GM23338 (cell line): ENCODE measurements around the gene RGS7. TPM values are rescaled to one million over a fixed set of nuclear protein-coding genes. Genes with fewer than 3 reads are reported as not detected.

Experiments used
- ATAC-seq: fragments of 200-7000 bp; cut with Tn5 transposase; 3 replicates; pipeline ENCODE4 v1.9.1; 2020
- DNase-seq: peaks from one replicate; pipeline ENCODE4 v3.0.0-alpha.2; 2015; ENCODE audit warnings: low spot score
- H2AFZ ChIP-seq: fragments of 200-600 bp; sonication (generic); 2 replicates; pipeline ENCODE4 v1.8.0; 2016; ENCODE audit warnings: antibody characterized with exemption, mild to moderate bottlenecking, moderate library complexity
- H3F3A ChIP-seq: fragments of 200-600 bp; sonication (generic); replicated peaks from 2 replicates; pipeline ENCODE4 v1.8.0; 2017; ENCODE audit warnings: antibody characterized with exemption, mixed run types, low read depth
- H3K27ac ChIP-seq: fragments of 200-600 bp; sonication (generic); 2 replicates; pipeline ENCODE4 v1.6.1; 2016; ENCODE audit warnings: low read depth
- H3K27me3 ChIP-seq: fragments of 200-600 bp; sonication (generic); 2 replicates; pipeline ENCODE4 v1.8.0; 2016; ENCODE audit warnings: mild to moderate bottlenecking, mixed run types, moderate library complexity; ENCODE audit not compliant: insufficient read depth
- H3K36me3 ChIP-seq: fragments of 200-600 bp; sonication (generic); 2 replicates; pipeline ENCODE4 v1.8.0; 2016; ENCODE audit warnings: mild to moderate bottlenecking; ENCODE audit not compliant: insufficient read depth
- H3K4me1 ChIP-seq: fragments of 200-600 bp; sonication (generic); 2 replicates; pipeline ENCODE4 v1.8.0; 2016; ENCODE audit warnings: mild to moderate bottlenecking, moderate library complexity; ENCODE audit not compliant: insufficient read depth
- H3K4me2 ChIP-seq: fragments of 200-600 bp; sonication (generic); 2 replicates; pipeline ENCODE4 v1.7.1; 2017; ENCODE audit warnings: mixed run types
- H3K4me3 ChIP-seq: fragments of 200-600 bp; sonication (generic); 2 replicates; pipeline ENCODE4 v1.6.1; 2016; ENCODE audit warnings: mixed run types
- H3K79me2 ChIP-seq: fragments of 200-600 bp; sonication (generic); replicated peaks from 2 replicates; pipeline ENCODE4 v1.8.0; 2017; ENCODE audit warnings: mild to moderate bottlenecking; ENCODE audit not compliant: insufficient read depth
- H3K9me2 ChIP-seq: fragments of 200-600 bp; sonication (generic); 2 replicates; pipeline ENCODE4 v1.8.0; 2017; ENCODE audit not compliant: insufficient read depth
- H4K20me1 ChIP-seq: fragments of 200-600 bp; sonication (generic); replicated peaks from 2 replicates; pipeline ENCODE4 v1.8.0; 2017; ENCODE audit warnings: mild to moderate bottlenecking; ENCODE audit not compliant: insufficient read depth
- H3K27ac Mint-ChIP-seq: 2 replicates; pipeline ENCODE4 v1.8.0; 2020; ENCODE audit warnings: inconsistent platforms, mild to moderate bottlenecking, moderate library complexity, mixed read lengths
- H3K27me3 Mint-ChIP-seq: 3 replicates; pipeline ENCODE4 v1.8.0; 2022; ENCODE audit warnings: low read depth, mild to moderate bottlenecking, moderate library complexity, mixed read lengths, inconsistent platforms; ENCODE audit not compliant: insufficient read depth, poor library complexity
- H3K36me3 Mint-ChIP-seq: 3 replicates; pipeline ENCODE4 v1.8.0; 2021; ENCODE audit warnings: low read depth, mild to moderate bottlenecking, inconsistent platforms, moderate library complexity, mixed read lengths
- H3K4me1 Mint-ChIP-seq: 3 replicates; pipeline ENCODE4 v1.8.0; 2020; ENCODE audit warnings: mild to moderate bottlenecking, inconsistent platforms, mixed read lengths
- H3K4me3 Mint-ChIP-seq: 3 replicates; pipeline ENCODE4 v1.8.0; 2021; ENCODE audit warnings: moderate library complexity, mild to moderate bottlenecking, inconsistent platforms, mixed read lengths
- H3K9me3 Mint-ChIP-seq: 3 replicates; pipeline ENCODE4 v1.8.0; 2020; ENCODE audit warnings: moderate library complexity, mild to moderate bottlenecking, inconsistent platforms, mixed read lengths
- CREB1 ChIP-seq: fragments of 250-450 bp; sonication (Bioruptor Pico); IDR thresholded peaks from 2 replicates; pipeline ENCODE4 v1.5.0; 2020; ENCODE audit warnings: low read depth, mild to moderate bottlenecking, moderate library complexity
- CTCF ChIP-seq, 2 experiments: fragments of 200-600 bp in 1 of 2; sonication (generic) in 1 of 2; conservative IDR thresholded peaks; 2 replicates each; pipeline versions ENCODE4 v1.5.1 to v1.6.1; 2016 to 2017; ENCODE audit warnings: antibody characterized with exemption in 2 of 2, low read depth in 2 of 2, mild to moderate bottlenecking in 2 of 2, moderate library complexity in 1 of 2
- EZH2 ChIP-seq: fragments of 200-600 bp; sonication (generic); IDR thresholded peaks from one replicate; pipeline ENCODE4 v1.8.0; 2017; ENCODE audit warnings: antibody characterized with exemption, mild to moderate bottlenecking, low read depth; ENCODE audit not compliant: unreplicated experiment
- EZH2phosphoT487 ChIP-seq: fragments of 200-600 bp; sonication (generic); IDR thresholded peaks from one replicate; pipeline ENCODE4 v1.8.1; 2018; ENCODE audit warnings: antibody characterized with exemption; ENCODE audit not compliant: unreplicated experiment
- JUNB ChIP-seq: IDR thresholded peaks from one replicate; pipeline ENCODE4 v1.6.1; 2016; ENCODE audit warnings: antibody characterized with exemption; ENCODE audit not compliant: unreplicated experiment
- NANOG ChIP-seq: IDR thresholded peaks from 2 replicates; pipeline ENCODE4 v1.6.1; 2016; ENCODE audit warnings: antibody characterized with exemption, borderline replicate concordance
- POLR2AphosphoS5 ChIP-seq: IDR thresholded peaks from 2 replicates; pipeline ENCODE4 v1.6.1; 2016; ENCODE audit warnings: antibody characterized with exemption, low read depth
- REST ChIP-seq: IDR thresholded peaks from one replicate; pipeline ENCODE4 v1.6.1; 2018; ENCODE audit warnings: antibody characterized with exemption; ENCODE audit not compliant: unreplicated experiment
- STAT1 ChIP-seq: IDR thresholded peaks from one replicate; pipeline ENCODE4 v1.6.1; 2016; ENCODE audit warnings: antibody characterized with exemption; ENCODE audit not compliant: unreplicated experiment
- ZNF114 ChIP-seq: fragments of 250-450 bp; sonication (Bioruptor Pico); IDR thresholded peaks from 2 replicates; pipeline ENCODE4 v1.5.0; 2020; ENCODE audit warnings: mild to moderate bottlenecking, moderate library complexity
- ZNF331 ChIP-seq: fragments of 250-450 bp; sonication (Bioruptor Pico); IDR thresholded peaks from 2 replicates; pipeline ENCODE4 v1.5.0; 2020; ENCODE audit warnings: low read depth, mild to moderate bottlenecking, moderate library complexity
- polyA plus RNA-seq: library from polyadenylated mRNA; unstranded; fragments of >200 nt; fragmentation: Nextera tagmentation; extraction: Ambion mirVana; gene quantifications from 2 replicates; pipeline ENCODE4 v1.2.1, GENCODE V29; 2016
- total RNA-seq: library from RNA; depleted of rRNA; stranded (reverse); fragments of >200 nt; shearing (Covaris generic); gene quantifications from 2 replicates; pipeline ENCODE4 v1.2.3, GENCODE V29; 2014

The RGS7 gene
- total and polyA plus RNA-seq, 2 experiments from 2014 or later = 2.0 to 2.2 TPM

DNA sequence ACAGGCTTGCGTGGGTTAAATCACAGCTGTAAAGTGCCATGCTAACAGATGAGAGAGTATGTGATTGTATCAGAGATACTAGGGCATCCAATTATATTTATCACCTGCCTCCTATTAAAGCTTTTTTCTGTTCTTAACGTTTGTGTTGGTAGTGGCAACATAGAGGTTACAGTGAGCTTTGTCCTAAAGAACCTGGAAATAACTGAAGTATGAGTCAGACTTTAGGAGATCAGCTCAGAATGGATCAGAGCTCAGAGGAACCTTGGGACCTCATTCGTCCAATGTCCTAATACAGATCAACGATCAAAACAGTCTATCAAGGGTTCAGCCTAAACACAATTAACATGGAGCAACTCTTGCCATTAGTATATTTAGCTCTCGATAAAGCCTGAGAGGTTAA is 81.0 kb downstream of the RGS7 start:
- peaks cover 22% of the 10 kb centered on the region for H3K36me3 Mint-ChIP-seq
- Histone ChIP-seq H4K20me1 (no peaks in the 10 kb centered on the region), H3K36me3 (no peaks in the 10 kb centered on the region; the same call in 1 of the 2 replicates), H3K27ac (no peak overlapping the region), H3K9me2 (peaks cover 9% of the 10 kb centered on the region), H2AFZ (no peak overlapping the region), H3K4me3 (no peak overlapping the region), H3K4me2 (no peak overlapping the region), H3F3A (no peaks in the 10 kb centered on the region), H3K79me2 (no peaks in the 10 kb centered on the region), H3K4me1 (no peaks in the 10 kb centered on the region), H3K27me3 (no peaks in the 10 kb centered on the region)
- no peaks in the 10 kb centered on the region for H3K4me1 Mint-ChIP-seq
- ATAC-seq (no peak), DNase-seq (no peak)
- TF ChIP-seq CTCF (conservative IDR thresholded peaks at IDR 0.05; ENCODE audit: low read depth in 2 of 2) (no peak), CREB1 (no peak), EZH2 (no peak), ZNF114 (CRISPR knock-in tag) (no peak), REST (no peak), EZH2phosphoT487 (no peak), NANOG (no peak), STAT1 (no peak), ZNF331 (CRISPR knock-in tag) (no peak)
- no peak overlapping the region for H3K4me3 Mint-ChIP-seq
- peaks cover 34% of the 10 kb centered on the region for H3K9me3 Mint-ChIP-seq
- H3K27me3 Mint-ChIP-seq = peaks cover 2% of the 10 kb centered on the region
- no peak overlapping the region for H3K27ac Mint-ChIP-seq

DNA sequence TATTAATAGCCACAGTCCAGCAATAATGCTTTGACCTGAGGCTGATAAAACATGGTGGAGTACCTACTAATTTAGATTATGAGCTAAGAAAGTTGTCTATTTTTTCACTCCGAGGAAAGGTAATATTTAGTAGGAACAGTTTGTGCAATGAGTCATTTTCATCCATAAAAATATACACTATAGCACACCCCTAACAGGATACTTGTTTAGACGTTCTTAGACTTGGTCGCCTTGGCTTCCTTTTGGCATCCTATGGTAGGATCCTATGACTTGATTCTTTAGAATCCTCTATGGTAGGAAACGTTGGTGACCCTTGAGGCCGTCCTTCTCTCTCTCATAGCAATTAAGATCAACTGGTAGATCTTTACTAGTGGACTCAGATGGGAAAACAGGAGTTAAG is 81.8 kb downstream of the RGS7 start:
- H3K27me3 ChIP-seq = no peaks in the 10 kb centered on the region
- no peak overlapping the region for H3K27ac ChIP-seq
- H4K20me1 ChIP-seq = no peaks in the 10 kb centered on the region
- DNase-seq = no peak
- Mint-ChIP-seq H3K27me3 (peaks cover 2% of the 10 kb centered on the region), H3K36me3 (peaks cover 22% of the 10 kb centered on the region), H3K9me3 (peaks cover 34% of the 10 kb centered on the region), H3K4me3 (no peak overlapping the region), H3K27ac (no peak overlapping the region), H3K4me1 (no peaks in the 10 kb centered on the region)
- no peak for ATAC-seq
- H3K9me2 ChIP-seq = peaks cover 9% of the 10 kb centered on the region
- H3K4me3 ChIP-seq = no peak overlapping the region
- H3K4me1 ChIP-seq = no peaks in the 10 kb centered on the region
- no peak overlapping the region for H3K4me2 ChIP-seq
- no peak overlapping the region for H2AFZ ChIP-seq
- TF ChIP-seq JUNB = no peak
- TF ChIP-seq POLR2AphosphoS5 = no peak
- TF ChIP-seq EZH2phosphoT487 = no peak
- no peak for TF ChIP-seq REST
- H3K36me3 ChIP-seq = no peaks in the 10 kb centered on the region; the same call in 1 of the 2 replicates
- no peaks in the 10 kb centered on the region for H3F3A ChIP-seq
- H3K79me2 ChIP-seq = no peaks in the 10 kb centered on the region
